HEK293T (cell line): ENCODE measurements around the gene PUDP.

Experiments
- ARNT ChIP-seq: fragments of 450-650 bp; IDR thresholded peaks from 2 replicates; pipeline ENCODE4 v1.6.1; 2017; ENCODE audit warnings: mild to moderate bottlenecking
- BHLHE40 ChIP-seq: fragments of 450-650 bp; IDR thresholded peaks from 2 replicates; pipeline ENCODE4 v1.6.1; 2016; ENCODE audit warnings: mild to moderate bottlenecking, moderate library complexity, borderline replicate concordance
- CTBP1 ChIP-seq: fragments of 450-650 bp; IDR thresholded peaks from 2 replicates; pipeline ENCODE4 v1.6.1; 2016; ENCODE audit warnings: borderline replicate concordance
- ELF4 ChIP-seq: fragments of 450-650 bp; IDR thresholded peaks from 2 replicates; pipeline ENCODE4 v1.6.1; 2017; ENCODE audit warnings: antibody characterized with exemption
- FOXA1 ChIP-seq: fragments of 450-650 bp; IDR thresholded peaks from 2 replicates; pipeline ENCODE4 v1.6.1; 2016; ENCODE audit warnings: mild to moderate bottlenecking
- HDGF ChIP-seq: fragments of 450-650 bp; IDR thresholded peaks from 2 replicates; pipeline ENCODE4 v1.6.1; 2017; ENCODE audit warnings: antibody characterized with exemption, borderline replicate concordance
- NFRKB ChIP-seq: fragments of 450-650 bp; IDR thresholded peaks from 2 replicates; pipeline ENCODE4 v1.6.1; 2016; ENCODE audit warnings: mild to moderate bottlenecking, moderate library complexity
- PKNOX1 ChIP-seq: fragments of 450-650 bp; IDR thresholded peaks from 2 replicates; pipeline ENCODE4 v1.6.1; 2016
- SP1 ChIP-seq: fragments of 450-650 bp; IDR thresholded peaks from 2 replicates; pipeline ENCODE4 v1.6.1; 2017
- SUZ12 ChIP-seq: fragments of 450-650 bp; IDR thresholded peaks from 2 replicates; pipeline ENCODE4 v1.6.1; 2016; ENCODE audit warnings: mild to moderate bottlenecking
- ZNF384 ChIP-seq: fragments of 450-650 bp; IDR thresholded peaks from 2 replicates; pipeline ENCODE4 v1.6.1; 2016

DNA sequence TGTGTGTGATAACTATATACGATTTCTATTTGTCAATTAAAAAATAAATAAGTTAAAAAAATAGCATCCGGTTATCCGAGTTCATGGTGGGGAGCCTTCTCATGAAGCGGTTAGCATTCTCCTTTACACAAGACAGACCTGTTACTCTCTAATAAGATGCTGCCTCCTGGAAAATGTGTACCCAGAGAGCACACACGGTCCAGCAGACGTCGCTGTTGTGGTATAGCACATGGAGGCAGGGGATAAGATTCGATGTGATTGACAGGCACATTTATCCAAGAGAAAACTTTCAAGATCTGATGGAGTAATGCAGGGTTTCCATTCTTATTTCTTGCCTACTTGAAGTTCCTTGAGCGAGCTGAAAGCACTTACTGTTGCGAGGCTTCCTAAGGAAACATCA lies 63.1 kb downstream of the PUDP start:
- no peak for TF ChIP-seq SP1
- TF ChIP-seq CTBP1, result no peak
- no peak for TF ChIP-seq NFRKB
- TF ChIP-seq BHLHE40, result no peak
- no peak for TF ChIP-seq ZNF384
- TF ChIP-seq FOXA1, result no peak
- TF ChIP-seq SUZ12, result no peak
- no peak for TF ChIP-seq ARNT
- TF ChIP-seq HDGF, result no peak
- 0 out of 2 replicates have a peak, but pooled peaks have one; percentile 10 for TF ChIP-seq PKNOX1
- TF ChIP-seq ELF4, result no peak
